Activated T-cell treated with anti-CD3 and anti-CD28 coated beads, Interleukin-2, amount 50 U/mL, for 1 hour (primary cell): ENCODE measurements around the gene RAB35.

ENCODE experiments used
- DNase-seq: peaks from one replicate; pipeline ENCODE4 v3.0.0-alpha.2; 2020

The RAB35 gene

DNA sequence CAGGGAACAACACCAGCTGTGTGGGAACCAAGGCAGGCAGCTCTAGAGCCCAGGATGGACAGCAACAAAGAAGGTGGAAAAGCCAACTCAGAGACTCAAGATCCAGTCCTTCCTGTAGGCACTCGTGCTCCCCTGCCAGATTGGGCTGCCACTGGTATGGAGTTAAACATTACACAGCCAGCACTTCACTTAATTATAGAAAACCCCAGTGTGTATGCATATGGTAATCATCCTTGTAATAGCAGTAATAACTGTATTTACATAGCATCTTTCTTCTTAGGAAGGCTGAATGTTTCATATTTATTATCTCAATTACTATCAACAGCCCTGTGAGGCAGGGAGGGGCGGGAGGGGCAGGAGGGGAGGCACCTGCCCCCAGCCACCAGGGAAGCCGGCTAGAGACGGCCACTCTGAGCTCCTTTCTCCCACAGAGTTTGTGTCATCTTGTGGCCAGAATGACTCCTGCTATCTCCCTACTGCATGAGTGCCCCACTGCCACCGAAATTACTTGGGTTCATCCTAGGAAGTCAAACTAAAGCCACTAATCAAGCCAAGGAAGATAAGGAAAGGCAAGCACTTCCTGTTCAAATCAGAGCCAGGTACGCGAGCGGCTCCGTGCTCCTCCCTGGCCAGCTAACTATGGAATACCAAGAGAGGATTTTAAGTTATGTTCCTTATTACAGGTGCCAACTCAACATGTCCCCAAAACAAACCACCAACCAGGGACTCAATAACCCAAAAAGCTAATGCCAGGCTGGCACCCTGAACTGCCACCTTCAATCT, 15.7 kb upstream of the RAB35 start:
- DNase-seq, result no peak

DNA sequence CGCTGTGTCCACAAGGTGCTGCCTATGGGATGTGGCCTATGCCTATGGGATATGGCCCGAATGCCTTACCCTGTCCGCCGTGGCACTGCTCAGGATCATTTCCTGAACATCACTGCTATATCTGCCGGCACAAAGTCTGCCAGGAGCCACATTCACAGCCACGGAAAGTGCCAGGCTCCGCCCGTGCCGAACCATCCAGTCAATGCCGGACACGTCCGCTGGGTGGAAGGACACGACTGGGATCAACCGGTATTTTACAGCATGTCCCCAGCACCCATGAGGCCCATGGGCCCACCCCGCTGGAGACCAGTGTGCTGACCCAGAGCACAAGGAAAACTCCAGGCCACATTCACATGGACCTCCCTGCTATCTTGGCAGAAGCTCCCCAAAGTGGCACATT, 14.6 kb upstream of the RAB35 start:
- DNase-seq, result no peak

DNA sequence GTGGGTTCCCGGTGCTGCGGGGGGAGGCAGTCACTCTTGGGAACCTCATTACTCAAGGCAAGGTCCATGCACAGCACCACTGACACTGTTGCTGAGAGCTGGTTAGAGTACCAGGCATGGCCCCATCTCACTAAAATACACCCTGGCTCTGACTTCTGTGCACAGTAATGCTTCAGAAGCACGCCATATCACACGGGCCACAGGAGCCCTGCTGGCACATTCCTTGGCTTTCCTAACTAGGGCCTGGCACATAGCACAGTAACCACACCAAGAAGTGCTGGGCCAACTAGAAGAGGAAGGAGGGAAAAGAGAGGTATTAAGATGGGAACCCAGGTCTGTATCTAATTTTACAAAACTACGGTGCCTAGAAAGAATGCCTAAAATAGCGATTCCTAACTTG, 13.5 kb upstream of the RAB35 start:
- DNase-seq, result no peak

DNA sequence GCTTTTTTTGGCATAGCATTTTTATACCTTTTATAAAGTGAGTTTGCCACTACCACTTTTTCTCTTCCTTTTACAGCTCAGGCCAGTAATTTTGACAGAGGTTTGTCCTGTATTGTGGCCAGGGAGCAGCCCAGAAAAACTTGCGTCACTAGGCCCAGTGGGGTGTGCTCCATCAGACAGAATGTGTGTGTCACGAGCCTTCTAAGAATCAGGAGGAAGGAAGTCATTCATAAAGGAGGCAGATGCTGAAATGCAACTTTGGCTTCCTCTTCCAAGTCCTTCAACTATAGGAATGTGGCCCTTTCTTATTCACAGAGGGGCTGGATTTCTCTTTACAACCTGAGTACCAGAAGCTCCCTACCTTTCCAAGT, 10.1 kb upstream of the RAB35 start:
- no peak for DNase-seq

DNA sequence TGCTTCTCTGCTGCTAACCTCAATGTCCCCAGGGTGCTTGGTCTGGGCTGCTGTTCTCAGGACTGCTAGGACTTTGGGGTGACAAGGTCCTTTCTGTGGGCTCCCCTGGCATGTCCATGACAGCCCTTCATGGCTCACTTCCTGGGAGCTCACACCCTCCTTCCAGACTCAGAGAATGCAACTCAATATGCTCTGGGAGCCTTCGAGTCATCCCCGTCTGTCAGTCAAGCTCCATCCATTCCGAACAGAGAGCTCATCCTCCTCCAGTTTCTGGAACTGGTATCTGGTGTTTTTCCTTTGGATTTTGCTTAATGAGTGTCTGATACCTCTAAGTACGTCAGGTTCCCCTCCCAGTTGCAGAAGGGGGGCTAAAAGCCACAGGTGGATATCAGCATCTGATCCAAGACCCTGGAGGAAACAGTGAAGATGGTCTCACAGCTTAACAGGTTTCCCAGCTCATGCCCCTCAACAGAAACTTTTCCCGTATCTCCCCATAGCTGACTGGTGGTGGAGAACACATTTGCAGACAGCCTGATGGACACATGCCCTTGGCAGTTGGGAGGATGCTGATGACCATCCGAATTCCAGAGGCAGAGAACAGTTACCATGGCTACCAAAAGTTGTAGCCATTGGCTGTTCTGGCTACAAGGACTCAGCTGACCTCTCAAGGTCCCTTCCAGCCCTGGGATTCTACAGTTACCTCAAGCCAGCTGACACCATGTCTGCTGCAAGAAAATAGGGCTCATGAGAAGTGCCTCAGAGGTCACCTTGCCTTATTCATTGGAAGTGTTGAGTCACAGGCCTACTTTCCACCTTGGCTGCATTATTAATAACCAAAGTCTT, 9.5 kb upstream of the RAB35 start:
- no peak for DNase-seq

DNA sequence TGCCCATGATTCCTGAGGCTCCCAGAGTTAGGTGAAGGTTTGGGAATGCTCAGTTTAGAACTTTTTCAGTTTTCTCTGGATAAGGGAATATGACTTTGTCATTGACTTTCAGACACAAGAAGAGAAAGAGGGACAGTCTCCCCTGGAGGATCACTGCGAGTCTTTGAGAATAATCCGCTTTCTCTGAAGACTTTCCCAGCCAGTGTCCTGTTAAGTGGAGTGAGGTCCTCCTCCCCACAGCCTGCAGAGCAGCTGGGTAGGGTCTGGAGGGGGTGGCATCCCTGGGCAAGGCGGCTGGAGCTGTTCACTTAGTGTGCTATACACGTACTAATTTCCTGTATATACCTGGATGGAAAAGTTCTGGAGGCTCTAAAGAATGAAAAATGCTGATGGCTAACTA, 8.5 kb upstream of the RAB35 start:
- DNase-seq, result no peak

DNA sequence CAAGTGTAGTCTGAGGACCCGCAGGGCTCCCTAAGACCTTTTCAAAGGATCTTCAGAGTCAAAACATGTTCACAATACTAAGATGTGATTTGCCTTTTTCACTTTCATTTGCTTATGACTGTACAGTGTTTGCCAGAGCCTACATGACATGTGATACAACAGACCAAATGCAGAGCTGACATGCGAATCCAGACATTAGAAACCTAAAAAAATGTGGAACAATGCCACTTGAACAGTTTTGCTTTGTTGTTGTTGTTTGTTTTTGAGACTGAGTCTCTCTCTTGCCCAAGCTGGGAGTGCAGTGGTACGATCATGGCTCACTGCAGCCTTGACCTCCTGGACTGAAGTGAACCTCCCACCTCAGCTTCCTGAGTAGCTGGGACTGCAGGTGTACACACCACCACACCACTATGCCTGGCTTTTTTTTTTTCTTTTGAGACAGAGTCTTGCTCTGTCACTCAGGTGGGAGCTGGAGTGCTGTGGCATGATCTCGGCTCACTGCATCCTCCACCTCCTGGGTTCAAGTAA, 5.3 kb upstream of the RAB35 start:
- no peak for DNase-seq

DNA sequence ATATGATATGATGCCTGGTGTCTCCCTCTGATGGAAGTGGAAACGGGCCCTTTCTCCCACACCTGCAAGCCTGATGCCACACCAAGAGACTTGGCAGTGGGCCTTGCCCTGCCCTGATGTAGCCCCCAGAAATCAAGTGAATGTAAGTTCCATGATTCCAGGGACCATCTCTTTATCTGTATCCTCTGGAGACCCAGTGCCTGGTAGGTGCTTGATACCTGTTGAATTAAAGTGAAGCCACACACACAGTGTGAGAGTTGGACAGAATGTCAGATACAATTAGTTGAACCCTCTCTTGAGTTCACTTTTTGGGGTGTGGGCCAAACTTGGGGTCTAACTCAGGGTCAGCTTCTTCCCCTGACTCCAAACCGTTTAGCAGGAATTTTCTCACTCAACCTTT, 4.8 kb upstream of the RAB35 start:
- no peak for DNase-seq

DNA sequence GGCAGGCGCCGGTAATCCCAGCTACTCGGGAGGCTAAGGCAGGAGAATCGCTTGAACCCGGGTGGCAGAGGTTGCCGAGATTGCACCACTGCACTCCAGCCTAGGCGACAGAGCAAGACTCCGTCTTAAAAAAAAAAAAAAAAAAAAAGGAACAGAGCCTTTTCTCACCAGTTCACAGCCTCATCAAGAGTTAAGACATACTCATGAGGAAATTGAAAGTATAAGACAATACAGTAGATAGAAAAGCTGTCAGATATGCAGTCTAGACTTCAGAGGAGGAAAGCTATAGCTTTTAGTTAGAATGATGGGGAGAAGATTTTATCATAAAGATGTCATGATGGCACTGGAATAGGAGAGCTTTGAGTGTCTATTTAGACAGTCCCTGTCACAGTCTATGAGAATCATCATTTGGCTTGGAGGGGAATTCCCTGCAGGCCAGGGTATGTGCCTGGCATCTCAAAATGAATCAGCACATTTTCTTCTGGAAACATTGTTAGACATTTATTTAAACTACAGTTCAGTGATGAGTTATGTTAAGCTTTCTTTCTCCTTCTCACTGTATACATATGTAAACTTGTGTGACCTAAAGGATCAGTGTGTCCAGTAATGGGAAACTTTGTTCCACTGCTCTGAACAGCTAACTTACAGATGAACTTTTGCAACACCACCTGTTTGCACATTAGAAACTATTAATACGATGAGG, 2.9 kb upstream of the RAB35 start:
- DNase-seq, result no peak

DNA sequence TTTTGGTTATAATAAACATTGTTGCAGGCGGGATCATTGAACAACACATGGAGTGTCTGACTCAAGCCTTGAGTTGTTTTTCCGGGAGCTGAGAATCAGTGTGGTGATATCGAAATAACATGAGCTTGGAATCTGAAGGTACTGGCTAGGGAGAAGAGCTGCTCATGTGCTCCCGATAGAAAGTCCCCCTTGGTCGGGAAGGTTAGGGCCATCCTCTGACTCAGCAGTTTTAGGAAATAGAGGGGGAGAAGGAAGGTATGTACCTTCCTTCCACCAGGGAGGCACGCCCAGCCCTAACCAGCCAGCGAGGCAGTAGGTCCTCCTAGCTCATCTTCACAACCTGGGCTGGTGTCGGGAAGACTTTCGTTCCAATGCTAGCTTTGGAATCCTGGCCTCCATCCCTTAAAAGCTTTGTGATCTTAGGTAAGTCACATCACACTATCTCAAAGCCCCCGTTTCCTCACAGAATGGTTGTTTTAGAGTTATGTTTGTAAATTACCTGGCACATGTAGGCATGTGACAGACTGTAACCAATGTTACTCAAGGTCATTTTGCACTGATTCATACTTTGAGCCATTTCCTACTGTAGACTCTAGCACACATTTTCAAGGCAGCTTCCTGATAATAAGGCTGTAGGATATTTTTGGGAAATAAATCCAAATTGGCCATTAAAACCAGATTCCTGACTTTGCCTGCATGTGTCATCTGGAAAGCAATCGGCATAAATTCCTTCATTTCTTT, 1.9 kb upstream of the RAB35 start:
- no peak for DNase-seq

DNA sequence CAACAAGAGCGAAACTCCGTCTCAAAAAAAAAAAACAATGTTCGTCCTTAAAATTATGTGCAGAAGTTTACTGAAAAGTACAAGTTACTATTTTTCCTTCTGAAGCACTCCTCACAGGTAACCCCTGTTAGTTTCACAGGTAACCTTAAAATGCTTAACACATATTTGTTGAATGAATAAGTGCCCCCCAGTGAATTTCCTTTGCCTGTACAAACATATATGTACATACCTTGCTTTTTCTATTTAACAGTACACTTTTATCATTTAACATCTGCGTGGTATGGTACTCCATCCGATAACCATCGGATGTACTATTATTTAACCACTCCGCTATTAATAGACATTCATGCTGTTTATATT, 1.4 kb upstream of the RAB35 start:
- no peak for DNase-seq

DNA sequence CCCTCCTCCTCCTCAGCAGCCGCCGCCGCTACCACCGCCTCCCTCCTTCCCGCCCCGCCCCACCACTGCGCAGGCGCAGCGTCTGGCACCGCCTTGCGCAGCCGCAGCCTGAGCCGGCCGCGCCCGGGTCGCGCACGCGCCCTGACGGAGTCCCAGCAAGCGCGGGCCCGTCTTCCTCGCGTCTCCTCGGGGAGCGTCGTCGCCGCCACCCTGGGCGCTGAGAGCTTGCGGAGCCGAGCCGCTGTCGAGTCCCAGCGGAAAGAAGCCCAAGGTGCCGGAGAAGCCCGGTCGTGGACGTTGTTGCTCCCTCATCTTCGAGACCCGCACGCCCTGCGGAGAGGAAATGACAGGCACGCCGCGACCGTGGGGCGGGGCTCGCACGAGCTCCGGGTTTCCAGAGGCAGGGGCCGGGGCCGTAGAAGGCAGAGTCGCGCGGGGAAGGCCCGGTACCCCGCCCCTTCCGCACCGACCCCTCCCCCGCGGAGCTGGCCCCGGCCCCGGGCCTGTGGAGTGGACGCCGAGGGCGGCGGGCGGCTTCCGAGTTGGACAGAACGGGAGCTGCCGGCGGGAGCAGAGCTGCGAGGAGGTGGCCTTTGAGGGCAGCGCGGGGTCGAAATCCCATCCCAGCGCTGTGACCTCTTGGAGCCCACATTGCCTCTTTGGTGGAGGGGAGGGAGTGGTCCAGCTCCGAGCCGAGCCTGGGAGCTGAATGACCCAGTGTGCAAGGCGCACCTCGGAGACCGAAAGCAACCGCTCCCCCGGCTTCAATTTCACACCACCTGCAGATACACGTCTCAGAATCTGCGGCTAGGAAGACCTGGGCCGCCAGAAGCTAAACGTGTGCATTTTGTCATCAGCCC, 469 bp upstream of the RAB35 start:
- DNase-seq, result peak; percentile 99

DNA sequence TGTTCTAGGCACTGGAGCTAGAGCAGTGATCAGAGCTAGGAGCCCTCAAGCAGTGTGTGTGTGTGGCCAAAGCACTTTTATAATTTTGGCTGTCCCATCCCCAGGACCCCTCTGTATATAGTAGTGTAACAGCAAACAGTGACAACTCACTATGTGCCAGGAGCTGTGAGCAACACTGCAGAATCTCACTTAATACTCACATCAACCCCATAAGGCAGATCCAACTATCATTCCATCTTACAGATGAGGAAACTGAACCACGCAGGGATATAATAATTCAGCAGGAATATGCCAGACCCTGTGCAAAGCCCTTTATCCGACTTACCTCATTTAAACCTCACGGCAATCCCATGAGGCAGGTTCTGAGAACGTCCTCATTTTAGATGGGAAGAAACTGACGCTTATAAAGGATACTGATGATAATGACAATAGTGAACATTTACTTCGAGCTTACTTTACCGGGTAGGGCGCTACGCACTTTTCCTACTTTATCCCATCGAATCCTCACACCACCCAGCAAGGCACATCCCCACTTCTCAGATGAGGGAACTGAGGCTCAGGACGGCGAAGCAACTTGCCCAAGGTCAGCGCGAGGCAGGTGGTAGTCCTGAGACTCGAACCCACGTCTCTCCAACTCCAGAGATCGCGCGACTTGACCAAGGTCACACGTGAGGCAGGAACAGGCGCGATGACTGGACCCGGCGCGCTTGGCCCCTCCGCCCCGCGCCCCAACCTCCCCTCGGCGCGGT, 687 bp downstream of the RAB35 start:
- DNase-seq, result no peak

DNA sequence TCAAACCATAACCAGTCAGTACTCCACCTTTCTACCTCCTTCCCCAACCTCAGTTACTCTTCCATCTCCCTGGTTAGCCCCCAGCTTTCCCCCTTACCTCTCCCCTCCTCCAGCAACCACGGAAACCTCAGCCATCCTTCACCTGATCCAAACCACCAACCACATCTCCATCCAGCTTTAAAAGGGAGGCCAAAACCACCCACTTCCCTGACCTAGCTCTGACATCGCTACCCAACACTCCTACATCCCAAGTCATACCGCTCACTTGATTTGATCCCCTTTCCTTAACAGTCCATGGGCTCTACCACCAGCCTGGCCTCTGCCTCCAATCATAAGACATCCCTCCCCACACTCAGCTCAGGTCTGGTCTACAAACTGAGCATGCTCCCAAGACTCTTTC, 1.5 kb downstream of the RAB35 start:
- DNase-seq, result no peak

DNA sequence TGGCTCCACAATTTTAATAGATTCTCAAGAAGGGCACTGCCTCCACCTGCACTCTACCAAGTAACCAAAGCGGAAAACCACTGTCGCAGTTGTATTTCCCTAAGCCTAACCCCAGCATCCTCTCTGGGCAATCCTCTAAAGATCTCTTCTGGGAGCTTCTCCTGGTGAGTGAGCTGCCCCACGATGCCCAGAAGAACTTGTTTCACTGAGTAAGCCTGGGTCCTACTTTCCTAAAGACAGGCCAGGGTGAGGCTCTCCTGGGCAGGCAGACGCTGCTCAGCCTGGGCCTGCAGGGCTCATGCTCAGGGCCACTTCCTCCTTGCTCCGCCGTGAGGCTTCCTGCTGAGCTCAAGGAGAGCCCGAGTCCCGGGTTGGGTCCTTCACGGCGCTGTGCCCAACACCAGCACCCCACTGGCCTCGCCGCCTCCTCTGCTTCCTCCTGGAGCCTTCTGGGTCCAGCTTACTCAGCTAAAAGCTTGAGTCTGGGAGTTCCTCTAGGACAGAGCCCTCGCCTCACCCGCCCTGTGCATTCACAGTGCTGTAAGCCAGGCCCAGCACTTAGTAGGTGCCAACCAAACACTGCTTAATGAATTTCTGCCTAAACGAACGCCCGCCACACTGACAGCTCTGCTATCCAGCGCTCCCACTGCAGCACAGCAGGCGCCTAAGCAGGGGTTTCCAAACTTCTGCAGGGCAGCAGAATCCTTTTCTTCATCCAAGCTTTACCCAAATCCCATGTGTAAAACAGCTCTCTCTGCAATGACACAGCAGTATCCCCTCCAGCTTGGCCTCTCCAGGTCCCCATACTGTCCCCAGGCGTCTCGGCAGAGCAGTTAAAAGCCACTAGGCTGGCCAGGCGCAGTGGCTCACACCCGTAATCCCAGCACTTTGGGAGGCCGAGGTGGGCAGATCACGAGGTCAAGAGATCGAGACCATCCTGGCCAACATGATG, 5.7 kb downstream of the RAB35 start:
- peak; percentile 59 for DNase-seq

DNA sequence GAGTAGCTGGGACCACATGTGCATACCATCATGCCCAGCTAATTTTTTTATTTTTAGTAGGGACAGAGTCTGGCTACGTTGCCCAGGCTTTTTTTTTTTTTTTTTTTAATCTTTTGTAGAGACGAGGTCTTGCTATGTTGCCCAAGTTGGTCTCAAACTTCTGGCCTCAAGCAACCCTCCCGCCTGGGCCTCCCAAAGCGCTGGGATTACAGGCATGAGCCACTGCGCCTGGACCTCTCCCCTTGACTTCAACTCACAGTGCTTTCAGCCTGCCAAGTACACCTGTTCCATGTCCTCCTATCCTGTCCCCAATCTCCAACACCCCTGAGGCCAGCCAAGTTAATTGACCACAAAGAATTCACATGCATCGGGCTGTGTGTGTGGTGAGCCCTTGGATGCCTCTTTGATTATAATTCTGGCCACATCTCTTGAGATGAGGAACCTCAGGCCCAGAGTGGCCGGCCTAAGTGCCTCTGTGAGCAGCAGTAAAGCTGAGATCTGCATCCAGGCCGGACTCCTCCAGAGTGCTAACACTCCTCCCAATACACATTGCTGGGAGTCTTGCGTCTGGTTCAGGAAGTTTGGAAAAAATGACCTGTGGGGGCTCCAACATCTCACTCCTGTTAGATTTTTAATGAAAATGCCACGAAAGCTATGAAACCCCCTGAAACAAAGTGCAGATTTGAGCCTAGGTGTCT, 6.8 kb downstream of the RAB35 start:
- no peak for DNase-seq

DNA sequence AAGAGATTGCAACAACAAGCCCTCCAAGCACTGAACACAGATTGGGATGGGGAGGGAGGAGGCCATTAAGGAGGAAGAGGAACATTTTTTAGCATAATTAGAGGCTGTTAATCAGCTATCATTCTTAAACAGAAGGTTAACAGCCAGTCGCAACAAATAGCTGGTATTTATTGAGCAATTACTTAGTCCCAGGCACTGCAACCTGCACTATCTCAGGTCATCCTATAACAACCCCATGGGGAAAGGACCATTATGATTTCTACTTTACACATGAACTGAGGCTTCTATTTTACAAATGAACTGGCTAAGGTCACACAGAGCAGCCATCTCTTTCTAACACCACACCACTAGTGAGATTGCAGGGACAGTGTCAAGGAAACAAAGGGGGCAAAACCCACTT, 10.4 kb downstream of the RAB35 start:
- DNase-seq, result no peak

DNA sequence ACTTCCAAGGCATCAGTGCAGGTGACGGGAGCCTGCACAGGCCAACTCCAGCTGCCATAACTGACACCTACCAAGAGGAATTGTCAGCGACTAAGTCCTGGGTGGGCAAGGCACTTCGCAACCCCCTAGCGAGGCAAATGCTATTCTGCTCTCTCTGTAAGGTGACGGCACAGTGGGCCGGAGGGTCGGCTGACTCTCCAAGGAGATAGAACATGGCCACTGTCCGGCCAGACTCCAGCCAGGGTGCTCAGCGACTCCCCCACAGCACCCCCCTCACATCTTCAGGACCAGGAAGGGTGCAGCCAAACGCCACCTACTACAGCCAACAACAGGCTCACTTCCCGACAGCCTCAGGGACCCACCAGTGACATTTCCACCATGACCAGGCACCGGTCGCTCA, 13.2 kb downstream of the RAB35 start:
- DNase-seq, result no peak

DNA sequence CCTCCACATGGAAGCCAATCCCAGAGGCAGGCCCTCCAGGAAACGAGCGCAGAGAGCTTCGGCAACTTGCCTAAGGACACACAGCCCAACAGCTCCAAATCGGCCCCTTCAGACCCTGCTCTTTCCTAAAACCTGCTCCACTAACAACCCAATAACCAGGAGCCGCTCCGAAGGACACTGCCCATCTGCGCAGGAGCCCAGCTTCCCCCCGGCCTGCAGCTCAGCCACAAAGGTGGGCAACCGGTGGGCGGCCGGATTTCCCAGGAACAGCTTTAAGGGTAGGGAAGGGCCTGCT, 13.6 kb downstream of the RAB35 start:
- no peak for DNase-seq
